HepG2 (cell line): ENCODE data around the gene SDC1. TPM values are rescaled to one million over a fixed set of nuclear protein-coding genes. Genes with fewer than 3 reads are reported as not detected.

Source experiments
- EP300 ChIP-seq, 3 experiments: sonication (generic) in 1 of 3; formaldehyde crosslinking in 1 of 3; IDR thresholded peaks; 2 replicates each; pipeline versions ENCODE4 v1.5.1 to v1.6.1; 2011 to 2020; ENCODE audit warnings: low read depth in 2 of 3, low read length in 2 of 3, borderline replicate concordance in 1 of 3, improper control_type of control experiment in 1 of 3, mild to moderate bottlenecking in 1 of 3, missing genetic modification reagents in 1 of 3, moderate library complexity in 1 of 3
- ETV5 ChIP-seq: IDR thresholded peaks from 2 replicates; pipeline ENCODE4 v1.6.1; 2018; ENCODE audit warnings: missing biosample characterization, missing genetic modification reagents, inconsistent platforms, borderline replicate concordance
- FOXK2 ChIP-seq: fragments of 450-650 bp; IDR thresholded peaks from 2 replicates; pipeline ENCODE4 v1.6.1; 2016
- FOXM1 ChIP-seq: sonication (generic); formaldehyde crosslinking; IDR thresholded peaks from 2 replicates; pipeline ENCODE4 v1.5.0; 2020; ENCODE audit warnings: missing genetic modification reagents
- HNRNPK ChIP-seq: fragments of 200-400 bp; formaldehyde crosslinking; IDR thresholded peaks from 2 replicates; pipeline ENCODE4 v1.6.1; 2018; ENCODE audit warnings: low read length, low read depth, moderate library complexity, mild to moderate bottlenecking; ENCODE audit not compliant: poor library complexity, severe bottlenecking
- IKZF4 ChIP-seq: sonication (generic); formaldehyde crosslinking; IDR thresholded peaks from 2 replicates; pipeline ENCODE4 v1.5.1; 2020; ENCODE audit warnings: borderline replicate concordance, mild to moderate bottlenecking, low read depth, missing genetic modification reagents; ENCODE audit errors: not compliant biosample characterization
- KAT7 ChIP-seq: IDR thresholded peaks from 2 replicates; pipeline ENCODE4 v1.6.1; 2018; ENCODE audit warnings: borderline replicate concordance, missing compliant biosample characterization
- PCBP2 ChIP-seq: fragments of 200-400 bp; formaldehyde crosslinking; optimal IDR thresholded peaks from 2 replicates; pipeline ENCODE3; 2018; ENCODE audit warnings: low read length, low read depth; ENCODE audit not compliant: poor library complexity, severe bottlenecking
- POLR2AphosphoS2 ChIP-seq: IDR thresholded peaks from 2 replicates; pipeline ENCODE4 v1.6.1; 2011; ENCODE audit warnings: low read depth, low read length, improper control_type of control experiment
- PRPF4 ChIP-seq: fragments of 200-400 bp; formaldehyde crosslinking; IDR thresholded peaks from 2 replicates; pipeline ENCODE4 v1.6.1; 2016; ENCODE audit warnings: low read length, low read depth; ENCODE audit not compliant: poor library complexity, severe bottlenecking
- RCOR2 ChIP-seq: IDR thresholded peaks from 2 replicates; pipeline ENCODE4 v1.6.1; 2016; ENCODE audit warnings: missing biosample characterization, missing genetic modification reagents
- RFXAP ChIP-seq: sonication (generic); formaldehyde crosslinking; IDR thresholded peaks from 2 replicates; pipeline ENCODE4 v1.4.0; 2020; ENCODE audit warnings: missing genetic modification reagents, borderline replicate concordance
- XBP1 ChIP-seq: sonication (generic); formaldehyde crosslinking; IDR thresholded peaks from 2 replicates; pipeline ENCODE4 v1.5.0; 2020; ENCODE audit warnings: missing genetic modification reagents
- YEATS4 ChIP-seq: sonication (generic); formaldehyde crosslinking; IDR thresholded peaks from 2 replicates; pipeline ENCODE4 v1.4.0; 2020; ENCODE audit warnings: missing genetic modification reagents, borderline replicate concordance
- ZMYM2 ChIP-seq: sonication (generic); formaldehyde crosslinking; IDR thresholded peaks from 2 replicates; pipeline ENCODE4 v1.8.0; 2022; ENCODE audit warnings: mild to moderate bottlenecking, missing genetic modification reagents
- ZNF20 ChIP-seq: sonication (generic); formaldehyde crosslinking; IDR thresholded peaks from 2 replicates; pipeline ENCODE4 v1.4.0; 2020; ENCODE audit warnings: mild to moderate bottlenecking, moderate library complexity, missing genetic modification reagents
- ZNF260 ChIP-seq: sonication (generic); formaldehyde crosslinking; IDR thresholded peaks from 2 replicates; pipeline ENCODE4 v1.4.0; 2020; ENCODE audit warnings: missing genetic modification reagents, low read depth, mild to moderate bottlenecking, borderline replicate concordance
- ZNF274 ChIP-seq: sonication (generic); formaldehyde crosslinking; IDR thresholded peaks from 2 replicates; pipeline ENCODE4 v1.5.1; 2020; ENCODE audit warnings: mild to moderate bottlenecking, missing genetic modification reagents
- ZNF44 ChIP-seq: sonication (generic); formaldehyde crosslinking; IDR thresholded peaks from 2 replicates; pipeline ENCODE4 v1.5.1; 2020; ENCODE audit warnings: mild to moderate bottlenecking, missing genetic modification reagents
- ZNF549 ChIP-seq: sonication (generic); formaldehyde crosslinking; IDR thresholded peaks from 2 replicates; pipeline ENCODE4 v1.5.0; 2020; ENCODE audit warnings: missing genetic modification reagents
- ZNF552 ChIP-seq: sonication (generic); formaldehyde crosslinking; IDR thresholded peaks from 2 replicates; pipeline ENCODE4 v1.9.0; 2022; ENCODE audit warnings: missing genetic modification reagents, mild to moderate bottlenecking, borderline replicate concordance
- ZNF569 ChIP-seq: sonication (generic); formaldehyde crosslinking; IDR thresholded peaks from 2 replicates; pipeline ENCODE4 v1.5.0; 2020; ENCODE audit warnings: mild to moderate bottlenecking, missing genetic modification reagents, moderate library complexity, borderline replicate concordance
- ZNF605 ChIP-seq: sonication (generic); formaldehyde crosslinking; IDR thresholded peaks from 2 replicates; pipeline ENCODE4 v1.8.0; 2022; ENCODE audit warnings: mild to moderate bottlenecking, missing genetic modification reagents
- ZNF747 ChIP-seq: sonication (generic); formaldehyde crosslinking; IDR thresholded peaks from 2 replicates; pipeline ENCODE4 v1.8.1; 2023; ENCODE audit warnings: missing genetic modification reagents, mild to moderate bottlenecking, borderline replicate concordance
- ZNF776 ChIP-seq: sonication (generic); formaldehyde crosslinking; IDR thresholded peaks from 2 replicates; pipeline ENCODE4 v1.4.0; 2020; ENCODE audit warnings: mild to moderate bottlenecking, missing genetic modification reagents
- polyA plus RNA-seq, 8 experiments: library from polyadenylated mRNA; depleted of rRNA in 3 of 8; stranded (reverse) in 7 of 8; unstranded in 1 of 8; fragments of >200 nt; fragmentation: Illumina TruSeq in 4 of 8; extraction: Trizol in 4 of 8; gene quantifications; 2 replicates each; pipeline versions ENCODE4 v1.2.1 to v1.2.3, GENCODE V29; 2011 to 2016; ENCODE audit warnings: low read depth in 4 of 8, missing spikeins in 1 of 8, mixed read lengths in 1 of 8; ENCODE audit not compliant: insufficient read depth in 1 of 8
- total RNA-seq, 5 experiments: library from RNA; depleted of rRNA; stranded (reverse); fragments of >200 nt; fragmentation: Illumina TruSeq; extraction: Trizol; gene quantifications; 2 replicates each; pipeline ENCODE4 v1.2.3, GENCODE V29; 2016; ENCODE audit warnings: low read depth in 1 of 5
- TF ChIP-seq, protein P1 (sequence below): sonication (generic); formaldehyde crosslinking; IDR thresholded peaks from 2 replicates; pipeline ENCODE4 v1.4.0; 2020; ENCODE audit warnings: missing genetic modification reagents
- TF ChIP-seq, protein P2 (sequence below): sonication (generic); formaldehyde crosslinking; conservative IDR thresholded peaks from 2 replicates; pipeline ENCODE4 v1.8.1; 2023; ENCODE audit warnings: missing genetic modification reagents

The SDC1 gene
- total and polyA plus RNA-seq, 2 of the 13 experiments (the other 11 are each of a cell fraction or from before 2014, with no cell fraction given) = 108 to 119 TPM

DNA sequence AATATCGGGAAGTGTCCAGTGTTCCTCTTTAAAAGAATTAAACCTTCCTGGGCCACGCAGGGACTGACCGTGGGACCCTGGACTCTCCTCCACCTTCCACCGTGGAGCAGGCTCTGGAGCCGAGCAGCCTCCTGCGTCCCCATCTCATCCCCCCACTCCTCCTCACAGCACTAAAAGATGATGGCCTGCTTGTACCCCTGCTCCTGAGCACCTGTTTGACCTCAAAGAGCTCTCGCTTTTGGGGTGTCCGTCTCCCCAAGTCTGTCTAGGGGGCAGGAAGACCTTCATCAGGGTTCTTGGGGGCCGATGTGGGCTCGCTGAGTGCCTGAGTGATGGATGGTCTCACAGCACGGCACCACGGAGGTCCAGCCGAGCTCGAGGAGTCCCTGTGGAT, 1.2 kb upstream of the SDC1 start (continued):
- TF ChIP-seq, protein P1, sequence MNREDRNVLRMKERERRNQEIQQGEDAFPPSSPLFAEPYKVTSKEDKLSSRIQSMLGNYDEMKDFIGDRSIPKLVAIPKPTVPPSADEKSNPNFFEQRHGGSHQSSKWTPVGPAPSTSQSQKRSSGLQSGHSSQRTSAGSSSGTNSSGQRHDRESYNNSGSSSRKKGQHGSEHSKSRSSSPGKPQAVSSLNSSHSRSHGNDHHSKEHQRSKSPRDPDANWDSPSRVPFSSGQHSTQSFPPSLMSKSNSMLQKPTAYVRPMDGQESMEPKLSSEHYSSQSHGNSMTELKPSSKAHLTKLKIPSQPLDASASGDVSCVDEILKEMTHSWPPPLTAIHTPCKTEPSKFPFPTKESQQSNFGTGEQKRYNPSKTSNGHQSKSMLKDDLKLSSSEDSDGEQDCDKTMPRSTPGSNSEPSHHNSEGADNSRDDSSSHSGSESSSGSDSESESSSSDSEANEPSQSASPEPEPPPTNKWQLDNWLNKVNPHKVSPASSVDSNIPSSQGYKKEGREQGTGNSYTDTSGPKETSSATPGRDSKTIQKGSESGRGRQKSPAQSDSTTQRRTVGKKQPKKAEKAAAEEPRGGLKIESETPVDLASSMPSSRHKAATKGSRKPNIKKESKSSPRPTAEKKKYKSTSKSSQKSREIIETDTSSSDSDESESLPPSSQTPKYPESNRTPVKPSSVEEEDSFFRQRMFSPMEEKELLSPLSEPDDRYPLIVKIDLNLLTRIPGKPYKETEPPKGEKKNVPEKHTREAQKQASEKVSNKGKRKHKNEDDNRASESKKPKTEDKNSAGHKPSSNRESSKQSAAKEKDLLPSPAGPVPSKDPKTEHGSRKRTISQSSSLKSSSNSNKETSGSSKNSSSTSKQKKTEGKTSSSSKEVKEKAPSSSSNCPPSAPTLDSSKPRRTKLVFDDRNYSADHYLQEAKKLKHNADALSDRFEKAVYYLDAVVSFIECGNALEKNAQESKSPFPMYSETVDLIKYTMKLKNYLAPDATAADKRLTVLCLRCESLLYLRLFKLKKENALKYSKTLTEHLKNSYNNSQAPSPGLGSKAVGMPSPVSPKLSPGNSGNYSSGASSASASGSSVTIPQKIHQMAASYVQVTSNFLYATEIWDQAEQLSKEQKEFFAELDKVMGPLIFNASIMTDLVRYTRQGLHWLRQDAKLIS (CRISPR knock-in tag) = no peak
- TF ChIP-seq ZNF552 (CRISPR knock-in tag) = peak; percentile 11; the same call in 1 of the 2 replicates
- no peak for TF ChIP-seq YEATS4 (CRISPR knock-in tag)
- TF ChIP-seq IKZF4 = peak; percentile 57
- TF ChIP-seq ZNF549 = no peak
- TF ChIP-seq RCOR2 (CRISPR knock-in tag) = no peak
- TF ChIP-seq RFXAP = no peak
- no peak for TF ChIP-seq POLR2AphosphoS2
- TF ChIP-seq ZNF260 (CRISPR knock-in tag) = no peak
- 0 out of 2 replicates have a peak, but pooled peaks have one; percentile 6 for TF ChIP-seq ETV5 (CRISPR knock-in tag)
- no peak for TF ChIP-seq ZNF569
- TF ChIP-seq KAT7 (CRISPR knock-in tag) = no peak
- TF ChIP-seq PRPF4 = no peak
- TF ChIP-seq ZNF20 (CRISPR knock-in tag) = no peak
- TF ChIP-seq FOXM1 = no peak
- peak; percentile 40 for TF ChIP-seq PCBP2
- TF ChIP-seq EP300 (IDR thresholded peaks at IDR 0.05; ENCODE audit: low read depth in 2 of 2, low read length in 2 of 2) = no peak
- peak; percentile 6; the same call in 1 of the 2 replicates for TF ChIP-seq EP300 (CRISPR knock-in tag; IDR thresholded peaks at IDR 0.05; ENCODE audit: borderline replicate concordance)
- 0 out of 2 replicates have a peak, but pooled peaks have one; percentile 4 for TF ChIP-seq ZNF274 (CRISPR knock-in tag)
- TF ChIP-seq ZNF44 (CRISPR knock-in tag) = peak; percentile 61; the same call in 1 of the 2 replicates
- TF ChIP-seq FOXK2 = no peak
- 0 out of 2 replicates have a peak, but pooled peaks have one; percentile 10 for TF ChIP-seq ZNF605 (CRISPR knock-in tag)
- TF ChIP-seq, protein P2, sequence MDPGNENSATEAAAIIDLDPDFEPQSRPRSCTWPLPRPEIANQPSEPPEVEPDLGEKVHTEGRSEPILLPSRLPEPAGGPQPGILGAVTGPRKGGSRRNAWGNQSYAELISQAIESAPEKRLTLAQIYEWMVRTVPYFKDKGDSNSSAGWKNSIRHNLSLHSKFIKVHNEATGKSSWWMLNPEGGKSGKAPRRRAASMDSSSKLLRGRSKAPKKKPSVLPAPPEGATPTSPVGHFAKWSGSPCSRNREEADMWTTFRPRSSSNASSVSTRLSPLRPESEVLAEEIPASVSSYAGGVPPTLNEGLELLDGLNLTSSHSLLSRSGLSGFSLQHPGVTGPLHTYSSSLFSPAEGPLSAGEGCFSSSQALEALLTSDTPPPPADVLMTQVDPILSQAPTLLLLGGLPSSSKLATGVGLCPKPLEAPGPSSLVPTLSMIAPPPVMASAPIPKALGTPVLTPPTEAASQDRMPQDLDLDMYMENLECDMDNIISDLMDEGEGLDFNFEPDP (CRISPR knock-in tag) = no peak
- 0 out of 2 replicates have a peak, but pooled peaks have one; percentile 1 for TF ChIP-seq ZNF747 (CRISPR knock-in tag)
- no peak for TF ChIP-seq XBP1 (CRISPR knock-in tag)
- no peak for TF ChIP-seq ZMYM2
- TF ChIP-seq HNRNPK = no peak
- 0 out of 2 replicates have a peak, but pooled peaks have one; percentile 8 for TF ChIP-seq ZNF776 (CRISPR knock-in tag)
